Naive thymus-derived CD8-positive, alpha-beta T cell (primary cell): ENCODE results near the gene HDHD5. TPM values are rescaled to one million over a fixed set of nuclear protein-coding genes. Genes with fewer than 3 reads are reported as not detected.

Experiments
- ATAC-seq, 2 donors: fragments of 150-1000 bp; cut with Tn5 transposase in 1 of 2; sonication (Bioruptor Pico), chemical (Tn5 transposase) in 1 of 2; 1 replicate in 1 of 2; 2 replicates in 1 of 2; pipeline ENCODE4 v1.10.0; 2021; ENCODE audit warnings: mild to moderate bottlenecking in 2 of 2, moderate library complexity in 2 of 2
- POLR2A ChIA-PET: fragments of 350-600 bp; sonication (Branson Sonifier 250); formaldehyde crosslinking; loops from one replicate; lab custom pipeline; 2021; ENCODE audit warnings: antibody characterized with exemption; lab: Charles Lee
- DNase-seq, 10 donors: peaks; one replicate each; pipeline versions ENCODE4 v3.0.0 to v3.0.0-alpha.2; 2020 to 2022
- H3K27ac Mint-ChIP-seq, 10 donors: one replicate each; pipeline ENCODE4 v1.8.0; 2020 to 2022; ENCODE audit warnings: mild to moderate bottlenecking in 10 of 10, mixed read lengths in 10 of 10, moderate library complexity in 4 of 10, inconsistent platforms in 1 of 10
- H3K27me3 Mint-ChIP-seq, 5 donors: one replicate each; pipeline ENCODE4 v1.8.0; 2021 to 2022; ENCODE audit warnings: mixed read lengths in 5 of 5
- H3K36me3 Mint-ChIP-seq, 3 donors: one replicate each; pipeline ENCODE4 v1.8.0; 2020 to 2022; ENCODE audit warnings: mixed read lengths in 3 of 3, mild to moderate bottlenecking in 2 of 3, inconsistent platforms in 1 of 3
- H3K4me1 Mint-ChIP-seq, 4 donors: one replicate each; pipeline ENCODE4 v1.8.0; 2021 to 2022; ENCODE audit warnings: mixed read lengths in 4 of 4
- H3K4me3 Mint-ChIP-seq, 10 donors: one replicate each; pipeline ENCODE4 v1.8.0; 2020 to 2022; ENCODE audit warnings: mild to moderate bottlenecking in 10 of 10, mixed read lengths in 10 of 10, moderate library complexity in 6 of 10, inconsistent platforms in 1 of 10
- H3K9me3 Mint-ChIP-seq, 9 donors: one replicate each; pipeline ENCODE4 v1.8.0; 2020 to 2022; ENCODE audit warnings: mixed read lengths in 9 of 9, mild to moderate bottlenecking in 3 of 9, inconsistent platforms in 1 of 9, moderate library complexity in 1 of 9
- polyA plus RNA-seq, 3 donors: library from polyadenylated mRNA; unstranded; fragments of 300-500 nt; fragmentation: Illumina TruSeq; gene quantifications; one replicate each; pipeline ENCODE4 v1.2.3, GENCODE V29; 2021
- total RNA-seq, 8 experiments: library from RNA in 2 of 8; stranded (reverse) in 2 of 8; gene quantifications; one replicate each; pipeline ENCODE4 v1.2.3 and lab custom pipeline; 2021 to 2026

The HDHD5 gene
- total and polyA plus RNA-seq, 5 experiments from 2014 or later: 29.3 to 72.7 (median 48.5) TPM

DNA sequence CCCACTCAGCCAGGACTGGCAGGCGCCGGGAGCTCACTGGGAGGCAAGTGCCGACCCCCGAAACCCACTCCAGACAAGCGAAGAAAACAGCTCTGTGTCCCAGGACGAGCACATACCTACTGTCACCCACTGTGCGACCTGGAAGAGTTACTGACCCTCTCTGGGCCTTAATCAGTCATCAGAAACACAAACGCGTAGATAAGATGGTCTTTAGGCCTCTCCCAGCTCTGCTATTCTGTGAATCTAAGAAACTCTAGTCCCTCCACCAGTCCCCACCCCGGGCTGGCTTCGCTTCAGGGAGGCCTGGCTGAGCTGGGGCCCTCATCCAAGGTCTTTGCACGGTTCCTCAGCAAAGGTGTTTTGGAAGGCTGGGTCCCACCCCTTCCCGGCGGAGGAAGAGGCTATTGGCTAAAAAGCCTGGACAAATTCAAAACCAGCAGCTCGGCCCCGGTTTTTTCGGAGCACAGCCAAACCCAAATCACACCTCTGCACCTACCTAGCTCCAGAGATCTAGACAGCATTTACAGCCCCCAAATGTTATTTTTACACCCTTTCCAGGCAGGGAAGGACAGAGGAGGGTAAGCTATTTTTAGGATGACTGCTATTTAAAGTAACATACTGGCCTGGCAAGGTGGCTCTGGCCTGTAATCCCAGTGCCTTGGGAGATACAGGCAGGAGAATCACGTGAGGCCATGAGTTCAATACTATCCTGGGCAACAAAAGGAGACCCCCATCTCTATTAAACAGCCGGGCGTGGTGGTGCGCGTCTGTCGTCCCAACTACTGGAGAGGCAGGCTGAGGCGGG lies 13.2 kb upstream of the HDHD5 start:
- POLR2A ChIA-PET: interaction anchor here (0.5 to 2.0 kb wide), 12 partner anchors 11 to 454 kb away, joined by 3 to 18 read pairs (median 6); partner anchors contain the start of genes ADA2, HDHD5 and IL17RA
- ATAC-seq (no peak), DNase-seq (no peak)
- Mint-ChIP-seq H3K27me3 (no peaks in the 10 kb centered on the region), H3K9me3 (no peaks in the 10 kb centered on the region), H3K4me3 (peak overlapping the region; percentile 56 to 88 (median 68)), H3K4me1 (peaks cover 2 to 9% (median 7%) of the 10 kb centered on the region in 4 donors), H3K36me3 (no peaks in the 10 kb centered on the region), H3K27ac (peak overlapping the region in 8 of 10 donors; percentile 13 to 80 (median 44))

DNA sequence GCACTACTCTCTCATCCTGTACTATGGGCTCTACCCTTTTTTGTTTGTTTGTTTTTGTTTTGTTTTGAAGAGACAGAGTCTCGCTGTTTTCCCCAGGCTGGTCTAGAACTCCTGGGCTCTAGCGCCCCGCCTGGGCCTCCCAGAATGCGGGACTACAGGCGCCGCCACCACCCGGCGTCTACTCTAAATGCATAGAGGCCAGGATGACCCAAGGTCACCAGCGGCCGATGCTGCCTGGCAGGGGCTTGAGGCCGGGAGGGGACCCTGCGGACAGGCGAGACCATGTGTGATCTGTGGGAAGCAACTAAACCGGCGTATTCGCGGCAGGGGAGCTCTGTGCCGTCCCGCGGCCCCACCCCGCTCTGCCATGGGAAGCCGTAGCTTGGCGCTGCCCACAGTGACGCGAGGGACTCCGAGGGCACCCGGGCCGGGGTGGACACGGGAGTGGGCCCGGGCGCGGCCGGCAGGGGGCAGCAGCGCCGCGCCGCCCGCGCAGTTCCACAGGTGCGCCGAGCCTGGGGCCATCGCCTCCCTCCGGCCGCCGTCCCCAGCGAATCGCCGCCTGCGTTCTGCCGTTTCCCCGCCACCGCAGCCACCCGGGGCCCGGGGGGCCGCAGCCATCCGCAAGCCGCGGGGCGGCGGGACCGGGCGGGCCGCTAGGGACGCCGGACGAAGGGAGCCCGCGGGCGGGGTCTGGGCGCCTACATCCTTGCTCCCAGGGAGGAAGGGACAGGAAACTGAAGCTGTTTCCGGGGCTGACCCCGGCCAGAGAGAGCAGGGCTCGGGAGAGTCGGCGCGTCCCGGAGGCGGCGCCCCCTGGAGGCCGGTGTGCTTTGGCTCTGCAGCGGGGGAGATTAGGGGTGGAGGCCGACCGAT lies 12.3 kb upstream of the HDHD5 start:
- no peaks in the 10 kb centered on the region for H3K36me3 Mint-ChIP-seq
- POLR2A ChIA-PET: interaction anchor here (0.6 to 2.0 kb wide), 10 partner anchors 10 to 353 kb away, joined by 5 to 18 read pairs (median 8); partner anchors contain the start of genes ADA2, HDHD5 and IL17RA
- H3K4me1 Mint-ChIP-seq: peaks cover 2 to 9% (median 7%) of the 10 kb centered on the region in 4 donors
- peak overlapping the region; percentile 79 to 93 (median 86) for H3K4me3 Mint-ChIP-seq
- DNase-seq (peak; percentile 52 to 81 (median 72)), ATAC-seq (peak; percentile 92 to 94)
- no peaks in the 10 kb centered on the region for H3K9me3 Mint-ChIP-seq
- H3K27me3 Mint-ChIP-seq: no peaks in the 10 kb centered on the region
- H3K27ac Mint-ChIP-seq: peak overlapping the region in 9 of 10 donors; percentile 35 to 89 (median 76)

DNA sequence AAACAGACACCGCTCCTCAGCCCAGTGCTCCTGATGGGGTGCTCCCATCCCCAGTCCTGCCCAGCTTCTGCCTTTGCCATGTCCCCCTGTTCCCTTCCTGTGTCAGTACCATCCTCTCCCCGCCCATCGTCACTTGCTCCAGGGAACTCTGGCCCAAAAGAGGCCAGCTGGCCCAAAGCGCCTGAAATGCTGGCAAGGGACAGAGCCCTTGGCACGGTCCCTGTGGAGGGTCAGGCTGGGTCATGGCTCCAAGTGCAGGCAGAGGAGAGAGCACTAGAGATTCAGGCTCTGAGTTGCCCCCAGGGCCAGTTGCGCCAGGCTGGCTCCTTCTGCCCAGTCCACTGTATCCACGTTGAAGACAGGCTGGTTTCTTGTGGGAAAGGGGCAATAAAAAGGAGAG lies 8.4 kb upstream of the HDHD5 start:
- Mint-ChIP-seq H3K27me3 (no peaks in the 10 kb centered on the region), H3K36me3 (no peaks in the 10 kb centered on the region), H3K27ac (peak overlapping the region in 2 of 10 donors; percentile 22 to 62), H3K9me3 (no peaks in the 10 kb centered on the region), H3K4me3 (no peak overlapping the region), H3K4me1 (peaks cover 2 to 9% (median 7%) of the 10 kb centered on the region in 4 donors)
- ATAC-seq: no peak
- POLR2A ChIA-PET: interaction anchor here (0.7 kb wide), 1 partner anchor 50 kb away, joined by 4 read pairs; no protein-coding TSS in a partner anchor
- DNase-seq: no peak

DNA sequence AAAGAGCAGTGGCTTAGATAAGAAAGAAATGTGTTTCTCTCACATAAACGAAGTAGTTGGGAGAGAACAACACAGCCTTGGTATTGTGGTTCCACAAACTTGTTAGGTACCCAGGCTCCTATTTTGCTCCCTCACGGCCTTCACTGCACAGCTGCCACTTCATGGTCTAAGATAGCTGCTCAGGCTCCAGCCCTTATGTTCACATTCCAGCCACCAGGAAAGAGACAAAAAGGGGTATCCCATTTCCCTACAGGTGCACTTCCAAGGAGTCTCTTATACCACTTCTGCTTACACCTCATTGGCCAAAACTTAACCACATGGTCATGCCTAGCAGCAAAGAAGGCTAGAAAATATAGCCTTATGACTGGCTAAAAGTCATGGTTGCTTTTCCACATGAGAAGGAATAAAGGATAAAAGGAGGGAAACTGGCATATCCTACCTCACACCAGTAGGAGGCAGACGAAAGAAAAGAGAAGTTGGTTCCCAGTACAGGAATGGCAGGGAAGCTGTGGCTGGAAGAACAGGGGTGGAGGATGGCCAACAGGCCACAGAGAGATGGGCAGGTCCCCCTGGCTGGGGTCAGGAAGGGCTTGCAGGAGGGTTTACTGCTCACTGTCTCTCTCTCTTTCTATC lies 5.4 kb upstream of the HDHD5 start:
- ATAC-seq (no peak), DNase-seq (no peak)
- H3K36me3 Mint-ChIP-seq: no peaks in the 10 kb centered on the region
- POLR2A ChIA-PET: no interaction called here
- no peaks in the 10 kb centered on the region for H3K27me3 Mint-ChIP-seq
- H3K27ac Mint-ChIP-seq: peak overlapping the region in 2 of 10 donors; percentile 9 to 68
- peaks cover 5 to 6% (median 6%) of the 10 kb centered on the region in 4 donors for H3K4me1 Mint-ChIP-seq
- no peak overlapping the region for H3K4me3 Mint-ChIP-seq
- H3K9me3 Mint-ChIP-seq: no peaks in the 10 kb centered on the region

- H3K27ac Mint-ChIP-seq: peak overlapping the region in 1 of 10 donors; percentile 3
- POLR2A ChIA-PET: interaction anchor here (0.8 to 2.7 kb wide), 2 partner anchors 9 to 57 kb away, joined by 3 to 12 read pairs; no protein-coding TSS in a partner anchor
- no peaks in the 10 kb centered on the region for H3K9me3 Mint-ChIP-seq
- no peaks in the 10 kb centered on the region for H3K36me3 Mint-ChIP-seq
- H3K4me3 Mint-ChIP-seq: no peak overlapping the region
- peaks cover 5 to 14% (median 11%) of the 10 kb centered on the region in 4 donors for H3K4me1 Mint-ChIP-seq
- DNase-seq (no peak), ATAC-seq (no peak)
- no peaks in the 10 kb centered on the region for H3K27me3 Mint-ChIP-seq
These were observed 3.7 kb upstream of the HDHD5 start for GRCh38 chr22:17162731-17163130.

GRCh38 chr22:17161991-17162390 lies 2.9 kb upstream of the HDHD5 start:
- POLR2A ChIA-PET: interaction anchor here (0.5 to 2.7 kb wide), 2 partner anchors 10 to 58 kb away, joined by 4 to 12 read pairs; no protein-coding TSS in a partner anchor
- Mint-ChIP-seq H3K9me3 (no peaks in the 10 kb centered on the region), H3K27me3 (no peaks in the 10 kb centered on the region), H3K4me1 (peaks cover 5 to 20% (median 18%) of the 10 kb centered on the region in 4 donors), H3K4me3 (no peak overlapping the region), H3K36me3 (no peaks in the 10 kb centered on the region), H3K27ac (no peak overlapping the region)
- DNase-seq (no peak), ATAC-seq (no peak)

- H3K4me3 Mint-ChIP-seq: peak overlapping the region; percentile 79 to 90 (median 86)
- POLR2A ChIA-PET: interaction anchor here (0.7 to 5.1 kb wide), 9 partner anchors 10 to 480 kb away, joined by 3 to 36 read pairs (median 4); no protein-coding TSS in a partner anchor
- peaks cover 0 to 8% (median 0%) of the 10 kb centered on the region in 3 donors for H3K36me3 Mint-ChIP-seq
- peaks cover 9 to 41% (median 35%) of the 10 kb centered on the region in 4 donors for H3K4me1 Mint-ChIP-seq
- peak in 7 of 10 donors; percentile 8 to 66 (median 34) for DNase-seq
- H3K27me3 Mint-ChIP-seq: no peaks in the 10 kb centered on the region
- H3K27ac Mint-ChIP-seq: peak overlapping the region; percentile 38 to 91 (median 71)
- peak; percentile 29 to 38 for ATAC-seq
- no peaks in the 10 kb centered on the region for H3K9me3 Mint-ChIP-seq
These were observed 451 bp upstream of the HDHD5 start for GRCh38 chr22:17159504-17159951.

DNA sequence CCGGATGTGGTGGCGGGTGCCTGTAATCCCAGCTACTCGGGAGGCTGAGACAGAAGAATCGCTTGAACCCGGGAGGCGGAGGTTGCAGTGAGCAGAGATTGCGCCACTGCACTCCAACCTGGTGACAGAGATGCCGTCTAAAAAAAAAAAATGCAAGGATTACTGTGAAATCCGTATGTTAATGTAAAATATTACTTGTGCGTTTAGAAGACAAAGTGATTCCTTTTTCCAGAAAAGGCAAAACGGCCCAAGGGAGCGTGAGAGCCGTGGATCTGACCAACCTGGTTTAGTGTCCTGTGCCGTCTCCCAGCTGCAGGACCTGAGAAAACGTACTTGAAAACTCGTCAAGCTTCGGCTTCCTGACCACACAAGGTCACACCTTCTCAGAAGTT lies 905 bp downstream of the HDHD5 start:
- Mint-ChIP-seq H3K27ac (peak overlapping the region in 9 of 10 donors; percentile 24 to 81 (median 66)), H3K36me3 (peaks cover 0 to 8% (median 0%) of the 10 kb centered on the region in 3 donors), H3K4me1 (peaks cover 12 to 48% (median 39%) of the 10 kb centered on the region in 4 donors), H3K4me3 (peak overlapping the region; percentile 75 to 90 (median 83)), H3K9me3 (no peaks in the 10 kb centered on the region), H3K27me3 (no peaks in the 10 kb centered on the region)
- POLR2A ChIA-PET: interaction anchor here (1.0 to 5.1 kb wide), 5 partner anchors 15 to 71 kb away, joined by 3 to 36 read pairs (median 4); no protein-coding TSS in a partner anchor
- ATAC-seq: no peak
- no peak for DNase-seq

- Mint-ChIP-seq H3K4me3 (peak overlapping the region; percentile 75 to 90 (median 83)), H3K4me1 (peaks cover 12 to 53% (median 43%) of the 10 kb centered on the region in 4 donors), H3K27me3 (no peaks in the 10 kb centered on the region), H3K36me3 (peaks cover 0 to 8% (median 0%) of the 10 kb centered on the region in 3 donors), H3K27ac (peak overlapping the region in 6 of 10 donors; percentile 34 to 81 (median 68)), H3K9me3 (no peaks in the 10 kb centered on the region)
- POLR2A ChIA-PET: interaction anchor here (1.0 to 5.1 kb wide), 4 partner anchors 16 to 70 kb away, joined by 3 to 36 read pairs (median 6); no protein-coding TSS in a partner anchor
- DNase-seq (no peak), ATAC-seq (no peak)
These were observed 1.4 kb downstream of the HDHD5 start for GRCh38 chr22:17157714-17158113.

DNA sequence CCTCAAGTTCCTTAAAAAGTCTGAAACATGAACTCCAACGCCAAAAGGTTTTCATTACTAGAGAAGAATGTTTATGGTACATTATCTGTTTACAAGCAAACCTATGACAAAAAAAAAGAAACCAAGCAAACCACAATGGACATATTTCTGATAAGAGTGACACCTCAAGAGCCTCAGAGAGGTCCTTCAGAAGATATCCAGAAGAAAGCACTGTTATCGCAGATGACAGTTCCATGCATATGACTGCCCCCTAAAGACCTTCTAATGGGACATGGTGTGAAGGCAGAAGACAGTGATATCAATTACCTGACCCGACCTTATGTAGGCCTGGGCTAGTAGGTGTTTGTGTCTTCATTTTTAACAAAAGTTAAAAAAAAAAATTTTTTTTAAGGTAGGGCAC lies 3.1 kb downstream of the HDHD5 start:
- H3K36me3 Mint-ChIP-seq: peaks cover 0 to 8% (median 1%) of the 10 kb centered on the region in 3 donors
- H3K4me3 Mint-ChIP-seq: peak overlapping the region in 8 of 10 donors; percentile 21 to 58 (median 47)
- no peaks in the 10 kb centered on the region for H3K27me3 Mint-ChIP-seq
- H3K27ac Mint-ChIP-seq: peak overlapping the region in 2 of 10 donors; percentile 5 to 36
- H3K4me1 Mint-ChIP-seq: peaks cover 22 to 65% (median 52%) of the 10 kb centered on the region in 4 donors
- no peak for DNase-seq
- no peaks in the 10 kb centered on the region for H3K9me3 Mint-ChIP-seq
- no peak for ATAC-seq
- POLR2A ChIA-PET: interaction anchor here (5.1 kb wide), 1 partner anchor 68 kb away, joined by 36 read pairs; no protein-coding TSS in a partner anchor

GRCh38 chr22:17152971-17153370 lies 6.1 kb downstream of the HDHD5 start:
- H3K9me3 Mint-ChIP-seq: no peaks in the 10 kb centered on the region
- H3K36me3 Mint-ChIP-seq: peaks cover 0 to 18% (median 4%) of the 10 kb centered on the region in 3 donors
- H3K4me1 Mint-ChIP-seq: peaks cover 17 to 67% (median 46%) of the 10 kb centered on the region in 4 donors
- DNase-seq (no peak), ATAC-seq (no peak)
- H3K4me3 Mint-ChIP-seq: no peak overlapping the region
- POLR2A ChIA-PET: no interaction called here
- no peak overlapping the region for H3K27ac Mint-ChIP-seq
- H3K27me3 Mint-ChIP-seq: no peaks in the 10 kb centered on the region
